HCT116 (cell line): ENCODE data around the gene MAML3. TPM values are rescaled to one million over a fixed set of nuclear protein-coding genes. Genes with fewer than 3 reads are reported as not detected.

Source experiments
- ATAC-seq: fragments of 200-7000 bp; cut with Tn5 transposase; 2 replicates; pipeline ENCODE4 v1.9.1; 2020; ENCODE audit warnings: mild to moderate bottlenecking, moderate library complexity
- BruUV-seq: library from RNA; stranded (reverse); fragments of 400-500 nt; replicated peaks from 2 replicates; lab custom pipeline; 2021; lab: Mats Ljungman, UMichigan
- CTCF ChIA-PET: fragments of 300-600 bp; sonication (Branson Sonifier 250); formaldehyde crosslinking; loops from one replicate; lab custom pipeline; 2021; ENCODE audit warnings: antibody characterized with exemption; lab: Charles Lee
- POLR2A ChIA-PET: fragments of 300-600, 350-600 bp; sonication (Branson Sonifier 250); formaldehyde crosslinking; loops from one replicate; lab custom pipeline; 2021; ENCODE audit warnings: antibody characterized with exemption; lab: Charles Lee
- RAD21 ChIA-PET, 2 experiments: fragments of 300-600 bp; sonication (Branson Sonifier 250); formaldehyde crosslinking; loops; one replicate each; lab custom pipeline; 2023; ENCODE audit warnings: low total read pairs in 2 of 2; ENCODE audit not compliant: uncharacterized antibody in 2 of 2, unreplicated experiment in 2 of 2, low non-redundant PET in 1 of 2; lab: Charles Lee
- DNase-seq: peaks from one replicate; pipeline ENCODE4 v3.0.0-alpha.2; 2010; ENCODE audit warnings: low read depth, low spot score
- H2AFZ ChIP-seq: fragments of 200-600 bp; shearing (Covaris generic), sonication (generic); 2 replicates; pipeline ENCODE4 v1.6.1; 2017; ENCODE audit warnings: low read depth, mixed run types, mixed read lengths, antibody characterized with exemption, low read length; ENCODE audit not compliant: poor library complexity, severe bottlenecking
- H3K27ac ChIP-seq: 2 replicates; pipeline ENCODE4 v1.5.1; 2012; ENCODE audit warnings: low read depth, low read length
- H3K27me3 ChIP-seq: fragments of 200-600 bp; sonication (generic); 2 replicates; pipeline ENCODE4 v1.6.1; 2016; ENCODE audit warnings: mixed run types, low read length, mixed read lengths; ENCODE audit not compliant: insufficient read depth
- H3K36me3 ChIP-seq, 2 experiments: fragments of 200-500 bp in 1 of 2; fragments of 200-600 bp in 1 of 2; sonication (Bioruptor generic) in 1 of 2; sonication (generic) in 1 of 2; 2 replicates each; pipeline versions ENCODE4 v1.5.1 to v1.6.1; 2014 to 2016; ENCODE audit warnings: low read length in 2 of 2, inconsistent platforms in 1 of 2, mixed read lengths in 1 of 2, mixed run types in 1 of 2; ENCODE audit not compliant: insufficient read depth in 2 of 2, control insufficient read depth in 1 of 2
- H3K4me1 ChIP-seq, 2 experiments: fragments of 200-600 bp in 1 of 2; sonication (generic) in 1 of 2; 2 replicates each; pipeline versions ENCODE4 v1.5.1 to v1.6.1; 2012 to 2017; ENCODE audit warnings: low read length in 2 of 2, inconsistent platforms in 1 of 2, mild to moderate bottlenecking in 1 of 2, mixed read lengths in 1 of 2, mixed run types in 1 of 2, moderate library complexity in 1 of 2; ENCODE audit not compliant: insufficient read depth in 2 of 2, control insufficient read depth in 1 of 2
- H3K4me2 ChIP-seq: fragments of 200-600 bp; sonication (generic); 2 replicates; pipeline ENCODE4 v1.6.1; 2017; ENCODE audit warnings: mixed run types, low read length, mixed read lengths
- H3K4me3 ChIP-seq, 2 experiments: fragments of 200-600 bp in 1 of 2; sonication (generic) in 1 of 2; replicated peaks in 1 of 2; 2 replicates each; pipeline ENCODE4 v1.5.1; 2011 to 2016; ENCODE audit warnings: low read length in 2 of 2, control low read depth in 1 of 2, low read depth in 1 of 2, mild to moderate bottlenecking in 1 of 2, mixed read lengths in 1 of 2, mixed run types in 1 of 2
- H3K79me2 ChIP-seq: fragments of 200-600 bp; sonication (generic); 2 replicates; pipeline ENCODE4 v1.6.1; 2017; ENCODE audit warnings: mild to moderate bottlenecking, mixed run types, low read length, moderate library complexity, mixed read lengths; ENCODE audit not compliant: insufficient read depth
- H3K9ac ChIP-seq: fragments of 200-600 bp; sonication (generic); 2 replicates; pipeline ENCODE4 v1.6.1; 2016; ENCODE audit warnings: low read length, mixed read lengths
- H3K9me2 ChIP-seq: fragments of 200-600 bp; sonication (generic), shearing (Covaris generic); 2 replicates; pipeline ENCODE4 v1.6.1; 2017; ENCODE audit warnings: mixed run types, mild to moderate bottlenecking, moderate library complexity; ENCODE audit not compliant: insufficient read depth
- H3K9me3 ChIP-seq, 2 experiments: fragments of 200-500 bp in 1 of 2; fragments of 200-600 bp in 1 of 2; sonication (Bioruptor generic) in 1 of 2; sonication (generic) in 1 of 2; 2 replicates each; pipeline ENCODE4 v1.6.1; 2014 to 2017; ENCODE audit warnings: low read length in 2 of 2, mixed read lengths in 2 of 2, inconsistent platforms in 1 of 2, low read depth in 1 of 2, mild to moderate bottlenecking in 1 of 2, mixed run types in 1 of 2, moderate library complexity in 1 of 2; ENCODE audit not compliant: control insufficient read depth in 1 of 2, insufficient read depth in 1 of 2
- H4K20me1 ChIP-seq: fragments of 200-600 bp; sonication (generic), shearing (Covaris generic); 2 replicates; pipeline ENCODE4 v1.6.1; 2017; ENCODE audit warnings: mixed run types, mild to moderate bottlenecking, moderate library complexity; ENCODE audit not compliant: insufficient read depth
- ATF3 ChIP-seq: IDR thresholded peaks from 2 replicates; pipeline ENCODE4 v1.6.1; 2012
- EGR1 ChIP-seq: IDR thresholded peaks from 2 replicates; pipeline ENCODE4 v1.6.1; 2012; ENCODE audit warnings: low read depth
- ELF1 ChIP-seq: IDR thresholded peaks from 2 replicates; pipeline ENCODE4 v1.6.1; 2012; ENCODE audit warnings: low read depth, borderline replicate concordance
- EZH2phosphoT487 ChIP-seq: fragments of 200-600 bp; IDR thresholded peaks from 2 replicates; pipeline ENCODE4 v1.6.1; 2018; ENCODE audit warnings: antibody characterized with exemption, borderline replicate concordance
- FOSL1 ChIP-seq: IDR thresholded peaks from 2 replicates; pipeline ENCODE4 v1.6.1; 2012; ENCODE audit warnings: low read depth
- REST ChIP-seq: IDR thresholded peaks from 2 replicates; pipeline ENCODE4 v1.6.1; 2012; ENCODE audit warnings: low read depth
- TCF7L2 ChIP-seq: IDR thresholded peaks from 2 replicates; pipeline ENCODE4 v1.7.0; 2011; ENCODE audit warnings: borderline replicate concordance, inconsistent platforms; ENCODE audit not compliant: insufficient read depth, insufficient read length; ENCODE audit errors: extremely low read depth
- YY1 ChIP-seq: IDR thresholded peaks from 2 replicates; pipeline ENCODE4 v1.6.1; 2011; ENCODE audit warnings: low read length, low read depth, moderate library complexity, mild to moderate bottlenecking; ENCODE audit not compliant: insufficient replicate concordance; ENCODE audit errors: extremely low read depth
- ZBTB33 ChIP-seq: IDR thresholded peaks from 2 replicates; pipeline ENCODE4 v1.6.1; 2011; ENCODE audit warnings: mild to moderate bottlenecking, low read length, moderate library complexity; ENCODE audit not compliant: insufficient replicate concordance; ENCODE audit errors: extremely low read depth
- ZFX ChIP-seq: fragments of 450-650 bp; IDR thresholded peaks from 2 replicates; pipeline ENCODE4 v1.6.1; 2017
- ZNF274 ChIP-seq: fragments of 200-500 bp; sonication (Bioruptor generic); IDR thresholded peaks from 2 replicates; pipeline ENCODE4 v1.6.1; 2014; ENCODE audit warnings: mild to moderate bottlenecking, low read depth, low read length, inconsistent platforms
- intact Hi-C: fragments of 100-400 bp; cut with micrococcal nuclease; formaldehyde crosslinking; loops from 2 replicates; pipeline ENCODE4 v1.10.0; 2022
- total RNA-seq: library from RNA; stranded (reverse); gene quantifications from one replicate; pipeline ENCODE4 v1.2.1, GENCODE V29; 2021; ENCODE audit not compliant: unreplicated experiment

Gene MAML3
- total RNA-seq, 1 experiment from 2014 or later, result 3.1 TPM

- Histone ChIP-seq H3K79me2 (no peaks in the 10 kb centered on the region), H3K27me3 (no peaks in the 10 kb centered on the region), H3K9me3 (no peaks in the 10 kb centered on the region), H4K20me1 (no peaks in the 10 kb centered on the region), H3K36me3 (no peaks in the 10 kb centered on the region), H3K27ac (no peak overlapping the region), H3K4me1 (no peaks in the 10 kb centered on the region), H2AFZ (no peak overlapping the region), H3K9ac (no peak overlapping the region), H3K9me2 (no peaks in the 10 kb centered on the region), H3K4me2 (no peak overlapping the region), H3K4me3 (no peak overlapping the region)
- no TSS peak for BruUV-seq
- ChIA-PET RAD21 (no interaction called here), POLR2A (no interaction called here), CTCF (no interaction called here)
- no peak for TF ChIP-seq TCF7L2
- no peak for TF ChIP-seq ZFX
- no peak for TF ChIP-seq EGR1
- no peak for TF ChIP-seq YY1
- DNase-seq (no peak), ATAC-seq (no peak)
- intact Hi-C loops, result no loop called here
Observed at GRCh38 chr4:139760567-139760966, 393.4 kb downstream of the MAML3 start.

- intact Hi-C loops, result no loop called here
- H3K27me3 ChIP-seq, result no peaks in the 10 kb centered on the region
- no peak for ATAC-seq
- no peaks in the 10 kb centered on the region for H3K79me2 ChIP-seq
- RAD21 ChIA-PET, result no interaction called here
- TF ChIP-seq EZH2phosphoT487, result no peak
- TF ChIP-seq ELF1, result no peak
- TF ChIP-seq REST, result no peak
- no peak for TF ChIP-seq ZBTB33
- TF ChIP-seq ATF3, result no peak
- TF ChIP-seq FOSL1, result no peak
- TF ChIP-seq ZNF274, result no peak
- TF ChIP-seq YY1, result no peak
- CTCF ChIA-PET, result no interaction called here
- H3K27ac ChIP-seq, result no peak overlapping the region
- no peaks in the 10 kb centered on the region for H3K4me1 ChIP-seq
- H3K36me3 ChIP-seq, result no peaks in the 10 kb centered on the region
- H3K9ac ChIP-seq, result no peak overlapping the region
- H3K4me2 ChIP-seq, result no peak overlapping the region
- H2AFZ ChIP-seq, result no peak overlapping the region
- no peaks in the 10 kb centered on the region for H3K9me2 ChIP-seq
- POLR2A ChIA-PET, result no interaction called here
- no peaks in the 10 kb centered on the region for H4K20me1 ChIP-seq
- H3K4me3 ChIP-seq, result no peak overlapping the region
- BruUV-seq, result no TSS peak
- DNase-seq, result no peak
- H3K9me3 ChIP-seq, result no peaks in the 10 kb centered on the region
Observed at GRCh38 chr4:139759097-139759496, 394.9 kb downstream of the MAML3 start.
